ES-I3 (cell line): Measurements from ENCODE around the gene OPRL1.

Source experiments
- H3K36me3 ChIP-seq: 2 replicates; pipeline ENCODE4 v1.6.1; 2013; ENCODE audit warnings: mild to moderate bottlenecking, low read length, control low read depth, moderate library complexity; ENCODE audit not compliant: insufficient read depth
- H3K4me1 ChIP-seq: 2 replicates; pipeline ENCODE4 v1.6.1; 2013; ENCODE audit warnings: mild to moderate bottlenecking, control low read depth, low read length; ENCODE audit not compliant: insufficient read depth
- H3K9ac ChIP-seq: 2 replicates; pipeline ENCODE4 v1.6.1; 2013; ENCODE audit warnings: low read depth, mild to moderate bottlenecking, low read length, moderate library complexity
- H3K9me3 ChIP-seq: 2 replicates; pipeline ENCODE4 v1.6.1; 2013; ENCODE audit warnings: mild to moderate bottlenecking, low read length, moderate library complexity; ENCODE audit not compliant: control insufficient read depth, insufficient read depth

The OPRL1 gene

GRCh38 chr20:64140061-64140931 is 60.4 kb downstream of the OPRL1 start:
- Histone ChIP-seq H3K9me3 (no peaks in the 10 kb centered on the region), H3K4me1 (no peaks in the 10 kb centered on the region), H3K9ac (no peak overlapping the region), H3K36me3 (no peaks in the 10 kb centered on the region)

GRCh38 chr20:64140956-64141355 is 61.1 kb downstream of the OPRL1 start:
- no peaks in the 10 kb centered on the region for H3K36me3 ChIP-seq
- H3K4me1 ChIP-seq: no peaks in the 10 kb centered on the region
- H3K9me3 ChIP-seq: no peaks in the 10 kb centered on the region
- no peak overlapping the region for H3K9ac ChIP-seq

DNA sequence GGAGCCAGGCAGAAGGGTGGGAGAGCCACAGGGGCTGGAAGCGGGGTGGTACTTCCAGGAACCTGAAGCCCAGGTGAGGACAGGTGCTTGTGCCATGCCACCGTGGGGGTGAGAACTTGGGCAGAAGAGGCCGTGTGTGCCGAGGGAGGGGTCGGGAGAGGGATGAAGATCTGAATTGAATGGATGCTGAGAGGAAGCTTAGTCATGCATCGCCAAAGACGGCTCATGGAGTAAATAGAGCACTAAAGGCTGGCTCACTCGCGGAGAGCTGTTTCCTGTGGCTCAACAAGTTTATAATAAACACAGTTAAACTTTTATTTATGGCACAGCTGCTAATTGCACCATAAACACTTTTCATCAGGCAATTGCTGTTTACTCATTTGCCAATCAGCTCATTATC is 62.7 kb downstream of the OPRL1 start:
- Histone ChIP-seq H3K36me3 (no peaks in the 10 kb centered on the region), H3K4me1 (no peaks in the 10 kb centered on the region), H3K9ac (no peak overlapping the region), H3K9me3 (no peaks in the 10 kb centered on the region)

- H3K36me3 ChIP-seq: no peaks in the 10 kb centered on the region
- no peaks in the 10 kb centered on the region for H3K9me3 ChIP-seq
- H3K9ac ChIP-seq: no peak overlapping the region
- H3K4me1 ChIP-seq: no peaks in the 10 kb centered on the region
Measured at GRCh38 chr20:64143018-64143801, 63.3 kb downstream of the OPRL1 start.

DNA sequence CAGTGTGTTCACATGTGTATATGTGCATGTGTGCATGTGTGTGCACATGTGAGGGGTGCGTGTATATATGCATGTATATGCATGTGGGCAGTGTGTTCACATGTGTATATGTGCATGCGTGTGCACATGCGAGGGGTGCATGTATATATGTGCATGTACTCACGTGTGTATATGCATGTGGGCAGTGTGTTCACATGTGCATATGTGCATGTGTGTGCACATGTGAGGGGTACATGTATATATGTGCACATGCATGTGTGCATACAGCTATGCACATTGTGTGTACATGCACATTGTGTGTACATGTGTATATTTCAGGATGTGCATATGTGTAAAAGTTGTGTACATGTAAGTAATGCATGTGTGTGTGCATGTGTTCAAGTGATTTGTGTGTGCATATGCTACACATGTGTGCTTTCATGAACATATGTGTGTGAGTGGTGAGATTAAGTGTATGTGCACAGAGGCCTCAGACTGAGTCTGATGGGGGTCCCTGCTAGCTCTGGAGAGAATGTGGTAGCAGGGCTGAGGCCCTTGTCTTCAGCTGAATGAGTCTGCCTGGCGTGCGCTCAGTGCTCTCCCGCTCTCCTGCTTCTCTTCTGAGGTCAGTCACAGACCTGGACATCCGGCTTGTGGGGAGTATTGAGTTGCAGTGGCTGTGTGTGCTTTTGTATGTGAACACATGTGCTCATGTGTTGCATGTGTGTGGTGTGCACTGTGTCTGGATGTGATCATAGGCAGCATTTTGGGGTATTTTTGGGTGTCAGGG is 64.4 kb downstream of the OPRL1 start:
- no peaks in the 10 kb centered on the region for H3K36me3 ChIP-seq
- no peaks in the 10 kb centered on the region for H3K9me3 ChIP-seq
- no peak overlapping the region for H3K9ac ChIP-seq
- no peaks in the 10 kb centered on the region for H3K4me1 ChIP-seq

DNA sequence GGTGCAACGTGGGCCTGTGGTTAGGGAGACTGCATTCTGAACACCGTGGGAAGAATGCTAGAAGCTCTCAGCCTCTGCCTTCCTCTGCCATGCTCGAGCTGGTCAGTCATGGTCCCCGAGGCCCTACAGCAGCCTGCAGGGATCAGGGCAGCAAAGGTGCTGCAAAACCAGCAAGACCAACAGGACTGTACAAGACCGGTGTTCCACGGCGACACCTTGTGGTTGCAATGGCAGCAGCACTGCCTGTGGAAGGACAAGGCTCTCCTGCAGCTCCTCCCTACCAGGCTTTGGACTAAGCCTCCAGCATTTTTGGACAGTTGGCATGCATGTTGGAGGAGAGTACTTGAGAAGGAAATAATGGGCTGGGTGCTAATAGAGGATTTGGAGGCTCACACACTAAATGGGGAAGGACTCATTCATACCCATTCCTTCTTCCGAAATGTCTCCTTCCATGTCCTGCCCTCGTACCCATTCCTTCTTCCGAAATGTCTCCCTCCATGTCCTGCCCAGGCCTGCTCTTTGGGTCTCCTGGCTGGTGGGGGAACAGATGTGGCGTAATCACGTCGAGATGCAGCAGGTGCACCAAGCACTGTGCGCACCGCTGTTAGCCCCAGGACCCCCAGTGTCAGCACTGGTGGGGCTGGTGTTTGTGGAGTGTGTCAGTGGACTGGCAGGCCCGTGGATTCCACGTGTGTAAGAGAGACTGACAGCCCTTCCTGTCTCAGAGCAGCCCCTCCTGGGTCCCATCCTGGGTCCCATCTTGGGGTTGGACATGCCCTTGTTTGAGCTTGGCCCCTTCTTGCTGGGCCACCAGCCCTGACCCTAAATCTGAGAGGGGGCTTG is 65.8 kb downstream of the OPRL1 start:
- Histone ChIP-seq H3K9ac (no peak overlapping the region), H3K36me3 (no peaks in the 10 kb centered on the region), H3K4me1 (no peaks in the 10 kb centered on the region), H3K9me3 (no peaks in the 10 kb centered on the region)

GRCh38 chr20:64146301-64146935 is 66.5 kb downstream of the OPRL1 start:
- Histone ChIP-seq H3K4me1 (no peaks in the 10 kb centered on the region), H3K9ac (no peak overlapping the region), H3K9me3 (no peaks in the 10 kb centered on the region), H3K36me3 (no peaks in the 10 kb centered on the region)

- Histone ChIP-seq H3K4me1 (no peaks in the 10 kb centered on the region), H3K36me3 (no peaks in the 10 kb centered on the region), H3K9ac (no peak overlapping the region), H3K9me3 (no peaks in the 10 kb centered on the region)
Measured at GRCh38 chr20:64146936-64147477, 67.1 kb downstream of the OPRL1 start.

DNA sequence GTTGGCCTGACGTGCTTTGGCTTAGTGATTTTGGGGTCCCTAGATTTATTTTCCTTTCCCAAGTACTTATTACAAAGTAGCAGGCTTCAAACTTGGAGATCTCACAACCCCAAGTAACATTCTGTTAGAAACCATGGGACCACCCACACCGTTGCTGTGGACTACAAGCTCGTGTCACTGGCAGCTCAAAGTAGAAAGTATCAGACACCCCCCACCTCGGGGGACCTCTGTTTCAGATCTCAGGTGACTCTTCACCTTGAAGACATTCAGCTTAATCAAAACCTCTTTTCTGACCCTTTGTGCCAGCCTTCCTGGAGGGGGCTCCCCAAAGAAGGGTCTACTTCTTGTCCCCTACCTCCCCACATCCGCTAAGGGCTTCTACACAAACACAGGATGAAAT is 68.7 kb downstream of the OPRL1 start:
- Histone ChIP-seq H3K9me3 (no peaks in the 10 kb centered on the region), H3K36me3 (no peaks in the 10 kb centered on the region), H3K4me1 (no peaks in the 10 kb centered on the region), H3K9ac (no peak overlapping the region)

- Histone ChIP-seq H3K9me3 (no peaks in the 10 kb centered on the region), H3K36me3 (no peaks in the 10 kb centered on the region), H3K9ac (no peak overlapping the region), H3K4me1 (no peaks in the 10 kb centered on the region)
Measured at GRCh38 chr20:64149141-64149540, 69.3 kb downstream of the OPRL1 start.

GRCh38 chr20:64149809-64150560 is 70.1 kb downstream of the OPRL1 start:
- H3K9ac ChIP-seq: no peak overlapping the region
- no peaks in the 10 kb centered on the region for H3K4me1 ChIP-seq
- no peaks in the 10 kb centered on the region for H3K9me3 ChIP-seq
- H3K36me3 ChIP-seq: no peaks in the 10 kb centered on the region
